Astrocyte (in vitro differentiated cells and primary cell): Measurements from ENCODE around the gene GRPEL2. TPM values are rescaled to one million over a fixed set of nuclear protein-coding genes. Genes with fewer than 3 reads are reported as not detected.

Source experiments
- DNase-seq: peaks from one replicate; pipeline ENCODE4 v3.0.0-alpha.2; 2010; ENCODE audit warnings: low read depth
- FAIRE-seq: peaks from 2 replicates; lab custom pipeline; 2011; peaks lifted over from hg19 to GRCh38; lab: Jason Lieb, UNC
- H2AFZ ChIP-seq: 2 replicates; pipeline ENCODE4 v1.6.0; 2012; ENCODE audit warnings: low read depth, low read length, inconsistent platforms
- H3K27ac ChIP-seq: 2 replicates; pipeline ENCODE4 v1.5.1; 2011; ENCODE audit warnings: low read depth, low read length, inconsistent platforms
- H3K27me3 ChIP-seq: 2 replicates; pipeline ENCODE4 v1.6.0; 2011; ENCODE audit warnings: low read length, inconsistent platforms; ENCODE audit not compliant: insufficient read depth
- H3K36me3 ChIP-seq: 2 replicates; pipeline ENCODE4 v1.5.1; 2011; ENCODE audit warnings: low read length, inconsistent platforms; ENCODE audit not compliant: insufficient read depth
- H3K4me1 ChIP-seq: 2 replicates; pipeline ENCODE4 v1.5.1; 2011; ENCODE audit warnings: low read length, inconsistent platforms; ENCODE audit not compliant: insufficient read depth
- H3K4me2 ChIP-seq: 2 replicates; pipeline ENCODE4 v1.6.0; 2012; ENCODE audit warnings: low read length, inconsistent platforms
- H3K4me3 ChIP-seq: 2 replicates; pipeline ENCODE4 v1.5.1; 2011; ENCODE audit warnings: low read depth, mild to moderate bottlenecking, low read length, inconsistent platforms; ENCODE audit not compliant: insufficient read depth
- H3K79me2 ChIP-seq: 2 replicates; pipeline ENCODE4 v1.6.0; 2012; ENCODE audit warnings: mild to moderate bottlenecking, low read length, inconsistent platforms; ENCODE audit not compliant: insufficient read depth
- H3K9ac ChIP-seq: 2 replicates; pipeline ENCODE4 v1.6.0; 2012; ENCODE audit warnings: mild to moderate bottlenecking, low read length, inconsistent platforms
- H3K9me3 ChIP-seq: 2 replicates; pipeline ENCODE4 v1.5.1; 2012; ENCODE audit warnings: low read depth, mild to moderate bottlenecking, low read length, inconsistent platforms; ENCODE audit not compliant: insufficient read depth
- H4K20me1 ChIP-seq: 2 replicates; pipeline ENCODE4 v1.6.0; 2012; ENCODE audit warnings: low read length, inconsistent platforms; ENCODE audit not compliant: insufficient read depth
- H3K27ac Mint-ChIP-seq: one replicate; pipeline ENCODE4 v1.8.0; 2021; ENCODE audit warnings: mild to moderate bottlenecking, mixed read lengths; ENCODE audit not compliant: unreplicated experiment
- H3K27me3 Mint-ChIP-seq: one replicate; pipeline ENCODE4 v1.8.0; 2021; ENCODE audit warnings: low read depth, mixed read lengths; ENCODE audit not compliant: unreplicated experiment
- H3K36me3 Mint-ChIP-seq: one replicate; pipeline ENCODE4 v1.8.0; 2021; ENCODE audit warnings: low read depth, mixed read lengths; ENCODE audit not compliant: unreplicated experiment
- H3K4me1 Mint-ChIP-seq: one replicate; pipeline ENCODE4 v1.8.0; 2021; ENCODE audit warnings: low read depth, mixed read lengths; ENCODE audit not compliant: unreplicated experiment
- H3K4me3 Mint-ChIP-seq: one replicate; pipeline ENCODE4 v1.8.0; 2021; ENCODE audit warnings: mild to moderate bottlenecking, moderate library complexity, mixed read lengths; ENCODE audit not compliant: unreplicated experiment
- H3K9me3 Mint-ChIP-seq: one replicate; pipeline ENCODE4 v1.8.0; 2021; ENCODE audit warnings: mild to moderate bottlenecking, mixed read lengths; ENCODE audit not compliant: unreplicated experiment
- EZH2 ChIP-seq: IDR thresholded peaks from 2 replicates; pipeline ENCODE4 v1.6.1; 2012; ENCODE audit warnings: mild to moderate bottlenecking, low read length, inconsistent platforms; ENCODE audit not compliant: insufficient read depth
- total RNA-seq: library from RNA; stranded (reverse); gene quantifications from 2 replicates; pipeline ENCODE4 v1.2.1, GENCODE V29; 2021
- TF ChIP-seq, protein P1 (sequence below): IDR thresholded peaks from 2 replicates; pipeline ENCODE4 v1.5.1; 2011; ENCODE audit warnings: low read depth, mild to moderate bottlenecking, inconsistent platforms, low read length, moderate library complexity; ENCODE audit not compliant: insufficient read depth

Gene GRPEL2
- total RNA-seq, 1 donor from 2014 or later, result 26.0 TPM

DNA sequence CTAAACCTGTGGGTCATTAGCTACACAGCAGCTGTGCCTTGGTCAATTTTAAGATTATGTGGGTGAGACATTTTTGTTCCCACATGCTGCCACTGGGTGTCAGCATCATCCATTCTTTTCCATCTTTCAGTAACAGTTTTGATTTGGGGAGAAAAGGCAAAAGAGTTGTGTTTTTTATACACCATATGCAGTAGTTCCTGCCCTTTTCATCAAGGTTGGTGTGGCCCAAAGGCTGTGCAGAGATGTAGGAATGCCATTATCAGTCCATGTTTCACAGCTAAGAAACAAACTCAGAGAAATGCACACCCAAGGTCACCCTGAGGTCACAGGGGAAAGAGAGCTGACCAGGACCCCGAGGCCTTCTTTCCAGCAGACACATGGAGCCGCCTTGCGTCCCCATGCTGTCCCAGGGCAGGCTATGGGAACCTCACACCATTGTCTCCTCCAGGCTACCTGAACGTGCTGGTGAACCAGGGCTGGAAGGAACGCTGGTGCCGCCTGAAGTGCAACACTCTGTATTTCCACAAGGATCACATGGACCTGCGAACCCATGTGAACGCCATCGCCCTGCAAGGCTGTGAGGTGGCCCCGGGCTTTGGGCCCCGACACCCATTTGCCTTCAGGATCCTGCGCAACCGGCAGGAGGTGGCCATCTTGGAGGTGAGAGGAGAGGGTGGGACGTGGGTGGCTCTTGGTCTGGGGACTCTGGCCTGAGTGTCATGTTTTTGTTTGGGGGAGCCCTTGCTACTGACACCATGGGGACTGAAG is 27.8 kb upstream of the GRPEL2 start:
- no peak overlapping the region for H3K4me3 Mint-ChIP-seq
- no peak overlapping the region for H3K4me3 ChIP-seq
- H2AFZ ChIP-seq, result peak overlapping the region; percentile 1
- no peaks in the 10 kb centered on the region for H3K36me3 Mint-ChIP-seq
- no peak overlapping the region for H3K9ac ChIP-seq
- peaks cover 12% of the 10 kb centered on the region for H3K4me1 Mint-ChIP-seq
- H3K27me3 ChIP-seq, result no peaks in the 10 kb centered on the region
- no peak overlapping the region for H3K27ac Mint-ChIP-seq
- no peak overlapping the region for H3K27ac ChIP-seq
- no peak overlapping the region for H3K4me2 ChIP-seq
- peaks cover 10% of the 10 kb centered on the region for H3K4me1 ChIP-seq
- H3K79me2 ChIP-seq, result no peaks in the 10 kb centered on the region
- no peaks in the 10 kb centered on the region for H3K36me3 ChIP-seq
- FAIRE-seq (peak; percentile 99), DNase-seq (no peak)
- TF ChIP-seq, protein P1, sequence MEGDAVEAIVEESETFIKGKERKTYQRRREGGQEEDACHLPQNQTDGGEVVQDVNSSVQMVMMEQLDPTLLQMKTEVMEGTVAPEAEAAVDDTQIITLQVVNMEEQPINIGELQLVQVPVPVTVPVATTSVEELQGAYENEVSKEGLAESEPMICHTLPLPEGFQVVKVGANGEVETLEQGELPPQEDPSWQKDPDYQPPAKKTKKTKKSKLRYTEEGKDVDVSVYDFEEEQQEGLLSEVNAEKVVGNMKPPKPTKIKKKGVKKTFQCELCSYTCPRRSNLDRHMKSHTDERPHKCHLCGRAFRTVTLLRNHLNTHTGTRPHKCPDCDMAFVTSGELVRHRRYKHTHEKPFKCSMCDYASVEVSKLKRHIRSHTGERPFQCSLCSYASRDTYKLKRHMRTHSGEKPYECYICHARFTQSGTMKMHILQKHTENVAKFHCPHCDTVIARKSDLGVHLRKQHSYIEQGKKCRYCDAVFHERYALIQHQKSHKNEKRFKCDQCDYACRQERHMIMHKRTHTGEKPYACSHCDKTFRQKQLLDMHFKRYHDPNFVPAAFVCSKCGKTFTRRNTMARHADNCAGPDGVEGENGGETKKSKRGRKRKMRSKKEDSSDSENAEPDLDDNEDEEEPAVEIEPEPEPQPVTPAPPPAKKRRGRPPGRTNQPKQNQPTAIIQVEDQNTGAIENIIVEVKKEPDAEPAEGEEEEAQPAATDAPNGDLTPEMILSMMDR, result peak; percentile 81
- no peak for TF ChIP-seq EZH2
- H4K20me1 ChIP-seq, result no peaks in the 10 kb centered on the region
- H3K9me3 ChIP-seq, result no peaks in the 10 kb centered on the region
- H3K9me3 Mint-ChIP-seq, result no peaks in the 10 kb centered on the region
- H3K27me3 Mint-ChIP-seq, result peaks cover 4% of the 10 kb centered on the region

GRCh38 chr5:149319174-149319573 is 26.1 kb upstream of the GRPEL2 start:
- H3K27ac Mint-ChIP-seq, result peak overlapping the region; percentile 62

More at GRCh38 chr5:149319174-149319573, 26.1 kb upstream of the GRPEL2 start:
- H3K4me1 Mint-ChIP-seq, result peaks cover 22% of the 10 kb centered on the region
- Histone ChIP-seq H3K4me1 (peaks cover 10% of the 10 kb centered on the region), H3K4me2 (no peak overlapping the region), H3K4me3 (no peak overlapping the region), H3K36me3 (no peaks in the 10 kb centered on the region), H3K9me3 (no peaks in the 10 kb centered on the region), H2AFZ (no peak overlapping the region), H4K20me1 (no peaks in the 10 kb centered on the region), H3K27ac (no peak overlapping the region), H3K9ac (no peak overlapping the region), H3K79me2 (no peaks in the 10 kb centered on the region), H3K27me3 (no peaks in the 10 kb centered on the region)
- H3K9me3 Mint-ChIP-seq, result no peaks in the 10 kb centered on the region
- H3K4me3 Mint-ChIP-seq, result no peak overlapping the region
- FAIRE-seq (no peak), DNase-seq (no peak)
- peaks cover 2% of the 10 kb centered on the region for H3K27me3 Mint-ChIP-seq
- TF ChIP-seq, protein P1, result no peak
- no peak for TF ChIP-seq EZH2
- H3K36me3 Mint-ChIP-seq, result peaks cover 2% of the 10 kb centered on the region
